Liver (tissue), 9 donors: ENCODE results near the gene KDELR3. TPM values are rescaled to one million over a fixed set of nuclear protein-coding genes. Genes with fewer than 3 reads are reported as not detected.

Source experiments
- DNase-seq: peaks from one replicate; pipeline ENCODE4 v3.0.0-alpha.2; 2017; ENCODE audit warnings: low spot score
- H3K27ac ChIP-seq, 2 donors: one replicate each; pipeline ENCODE4 v1.7.0; 2013; ENCODE audit warnings: inconsistent platforms in 2 of 2, low read length in 2 of 2, control low read depth in 1 of 2, low read depth in 1 of 2, mild to moderate bottlenecking in 1 of 2
- H3K27me3 ChIP-seq, 4 donors: one replicate each; pipeline versions ENCODE4 v1.6.1 to v1.7.0; 2013; ENCODE audit warnings: low read length in 3 of 4, inconsistent platforms in 1 of 4, mild to moderate bottlenecking in 1 of 4, moderate library complexity in 1 of 4; ENCODE audit not compliant: control insufficient read depth in 4 of 4, insufficient read depth in 4 of 4
- H3K36me3 ChIP-seq, 4 donors: one replicate each; pipeline versions ENCODE4 v1.6.1 to v1.7.0; 2013; ENCODE audit warnings: low read length in 3 of 4, mild to moderate bottlenecking in 3 of 4, low read depth in 1 of 4, moderate library complexity in 1 of 4; ENCODE audit not compliant: control insufficient read depth in 4 of 4, insufficient read depth in 3 of 4
- H3K4me1 ChIP-seq, 4 donors: one replicate each; pipeline versions ENCODE4 v1.6.1 to v1.7.0; 2013; ENCODE audit warnings: low read length in 3 of 4, mild to moderate bottlenecking in 3 of 4, moderate library complexity in 1 of 4; ENCODE audit not compliant: control insufficient read depth in 4 of 4, insufficient read depth in 4 of 4
- H3K4me3 ChIP-seq, 3 donors: one replicate each; pipeline versions ENCODE4 v1.6.1 to v1.7.0; 2013; ENCODE audit warnings: low read length in 3 of 3, control low read depth in 1 of 3, low read depth in 1 of 3, mild to moderate bottlenecking in 1 of 3
- H3K9ac ChIP-seq, 2 donors: one replicate each; pipeline ENCODE4 v1.7.0; 2013; ENCODE audit warnings: low read length in 2 of 2, mild to moderate bottlenecking in 2 of 2, moderate library complexity in 2 of 2, control low read depth in 1 of 2, low read depth in 1 of 2
- H3K9me3 ChIP-seq, 4 donors: one replicate each; pipeline versions ENCODE4 v1.6.1 to v1.7.0; 2013; ENCODE audit warnings: low read length in 3 of 4; ENCODE audit not compliant: control insufficient read depth in 4 of 4
- EGR1 ChIP-seq, 2 donors: IDR thresholded peaks; 2 replicates each; pipeline ENCODE4 v1.6.1; 2016 to 2018; ENCODE audit warnings: antibody characterized with exemption in 2 of 2, low read depth in 2 of 2
- FOXA2 ChIP-seq: IDR thresholded peaks from 2 replicates; pipeline ENCODE4 v1.6.1; 2016; ENCODE audit warnings: antibody characterized with exemption
- GABPA ChIP-seq, 2 donors: IDR thresholded peaks in 1 of 2; conservative IDR thresholded peaks in 1 of 2; 2 replicates each; pipeline ENCODE4 v1.6.1; 2016; ENCODE audit warnings: antibody characterized with exemption in 2 of 2, mild to moderate bottlenecking in 1 of 2, moderate library complexity in 1 of 2
- HNF4A ChIP-seq, 2 donors: conservative IDR thresholded peaks; 2 replicates each; pipeline ENCODE4 v1.6.1; 2016; ENCODE audit warnings: antibody characterized with exemption in 2 of 2, mild to moderate bottlenecking in 2 of 2
- HNF4G ChIP-seq: IDR thresholded peaks from 2 replicates; pipeline ENCODE4 v1.6.1; 2016; ENCODE audit warnings: antibody characterized with exemption
- JUND ChIP-seq, 2 donors: IDR thresholded peaks; 2 replicates each; pipeline ENCODE4 v1.6.1; 2016; ENCODE audit warnings: antibody characterized with exemption in 2 of 2
- NR2F2 ChIP-seq: IDR thresholded peaks from 2 replicates; pipeline ENCODE4 v1.6.1; 2016; ENCODE audit warnings: antibody characterized with exemption
- RXRA ChIP-seq, 2 donors: IDR thresholded peaks; 2 replicates each; pipeline ENCODE4 v1.6.1; 2017 to 2018; ENCODE audit warnings: antibody characterized with exemption in 2 of 2, mild to moderate bottlenecking in 1 of 2
- TAF1 ChIP-seq: conservative IDR thresholded peaks from 2 replicates; pipeline ENCODE4 v1.6.1; 2016; ENCODE audit warnings: antibody characterized with exemption, mild to moderate bottlenecking
- YY1 ChIP-seq: IDR thresholded peaks from 2 replicates; pipeline ENCODE4 v1.6.1; 2016; ENCODE audit warnings: antibody characterized with exemption, mild to moderate bottlenecking
- WGBS: extraction: QIAGEN DNeasy Blood & Tissue Kit; methylation state at CpG from one replicate; pipeline ENCODE4 v1.1.7; 2013; 5-methylcytosine and 5-hydroxymethylcytosine counted together
- polyA plus RNA-seq, 2 donors: library from polyadenylated mRNA; stranded (reverse) in 1 of 2; unstranded in 1 of 2; fragments of 200-250 nt in 1 of 2; fragments of >200 nt in 1 of 2; fragmentation: Nextera tagmentation in 1 of 2; extraction: Ambion mirVana in 1 of 2; gene quantifications; one replicate each; pipeline versions ENCODE4 v1.2.1 to v1.2.3, GENCODE V29; 2013 to 2015
- total RNA-seq, 2 donors: library from RNA; depleted of rRNA; stranded (reverse); fragments of >200 nt; gene quantifications; one replicate each; pipeline ENCODE4 v1.2.3, GENCODE V29; 2014
- TF ChIP-seq, protein P1 (sequence below): IDR thresholded peaks from 2 replicates; pipeline ENCODE4 v1.6.1; 2016; ENCODE audit warnings: antibody characterized with exemption
- TF ChIP-seq, protein P2 (sequence below): IDR thresholded peaks from 2 replicates; pipeline ENCODE4 v1.6.1; 2016; ENCODE audit warnings: antibody characterized with exemption
- TF ChIP-seq, protein P3 (sequence below): fragments of 150-350 bp; IDR thresholded peaks from 2 replicates; pipeline ENCODE4 v1.5.1; 2017; ENCODE audit warnings: improper control_type of control experiment, low read depth, low read length; ENCODE audit not compliant: missing input control
- TF ChIP-seq, protein P4 (sequence below): IDR thresholded peaks from 2 replicates; pipeline ENCODE4 v1.6.1; 2016; ENCODE audit warnings: antibody characterized with exemption
- donor health status: healthy.
- donor health status: healthy.
- donor health status: healthy.
- donor health status: healthy.
- donor health status: healthy.

Gene KDELR3
- total and polyA plus RNA-seq, 4 donors: 3.5 to 12.8 (median 9.5) TPM

DNA sequence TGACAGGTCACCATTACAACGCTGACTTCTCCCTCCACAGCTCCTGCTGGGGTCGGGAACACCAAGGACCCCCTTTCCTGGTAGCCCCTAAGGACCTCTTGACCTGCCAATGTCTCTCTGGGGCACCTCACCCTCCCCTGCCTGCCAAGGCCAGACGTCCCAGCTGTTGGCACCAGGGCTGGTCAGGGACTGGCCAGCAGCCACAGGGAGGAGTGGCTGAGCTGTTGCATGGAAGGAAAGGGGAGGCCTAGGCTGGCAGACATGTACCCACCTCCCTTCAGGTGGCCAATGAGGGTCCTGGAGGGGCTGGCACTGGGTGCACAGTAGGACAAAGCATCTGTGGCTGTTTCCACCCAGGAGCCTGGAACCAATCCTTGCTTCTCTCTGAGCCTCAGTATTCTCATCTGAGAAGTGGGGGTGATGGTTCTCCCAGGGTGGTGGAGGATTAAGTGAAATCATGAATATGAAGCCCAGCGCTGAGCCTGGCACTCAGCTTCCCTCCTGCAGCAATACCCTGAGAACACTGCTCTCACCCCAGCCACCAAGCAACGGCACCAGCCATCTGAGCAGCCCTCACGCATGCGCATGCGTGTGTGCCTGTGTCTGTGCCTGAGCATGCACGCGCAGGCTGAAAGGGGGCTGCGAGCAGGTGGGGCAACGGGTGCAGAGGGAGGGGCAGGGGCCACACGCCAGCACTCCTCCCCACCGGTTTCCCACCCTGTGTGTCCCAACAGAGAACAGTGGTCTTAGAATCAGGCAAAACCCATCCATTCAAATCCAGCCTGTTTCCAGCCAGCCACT lies 18.8 kb upstream of the KDELR3 start (continued):
- TF ChIP-seq, protein P1, sequence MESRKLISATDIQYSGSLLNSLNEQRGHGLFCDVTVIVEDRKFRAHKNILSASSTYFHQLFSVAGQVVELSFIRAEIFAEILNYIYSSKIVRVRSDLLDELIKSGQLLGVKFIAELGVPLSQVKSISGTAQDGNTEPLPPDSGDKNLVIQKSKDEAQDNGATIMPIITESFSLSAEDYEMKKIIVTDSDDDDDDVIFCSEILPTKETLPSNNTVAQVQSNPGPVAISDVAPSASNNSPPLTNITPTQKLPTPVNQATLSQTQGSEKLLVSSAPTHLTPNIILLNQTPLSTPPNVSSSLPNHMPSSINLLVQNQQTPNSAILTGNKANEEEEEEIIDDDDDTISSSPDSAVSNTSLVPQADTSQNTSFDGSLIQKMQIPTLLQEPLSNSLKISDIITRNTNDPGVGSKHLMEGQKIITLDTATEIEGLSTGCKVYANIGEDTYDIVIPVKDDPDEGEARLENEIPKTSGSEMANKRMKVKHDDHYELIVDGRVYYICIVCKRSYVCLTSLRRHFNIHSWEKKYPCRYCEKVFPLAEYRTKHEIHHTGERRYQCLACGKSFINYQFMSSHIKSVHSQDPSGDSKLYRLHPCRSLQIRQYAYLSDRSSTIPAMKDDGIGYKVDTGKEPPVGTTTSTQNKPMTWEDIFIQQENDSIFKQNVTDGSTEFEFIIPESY: no peak
- TF ChIP-seq TAF1 (no peak), NR2F2 (no peak)

DNA sequence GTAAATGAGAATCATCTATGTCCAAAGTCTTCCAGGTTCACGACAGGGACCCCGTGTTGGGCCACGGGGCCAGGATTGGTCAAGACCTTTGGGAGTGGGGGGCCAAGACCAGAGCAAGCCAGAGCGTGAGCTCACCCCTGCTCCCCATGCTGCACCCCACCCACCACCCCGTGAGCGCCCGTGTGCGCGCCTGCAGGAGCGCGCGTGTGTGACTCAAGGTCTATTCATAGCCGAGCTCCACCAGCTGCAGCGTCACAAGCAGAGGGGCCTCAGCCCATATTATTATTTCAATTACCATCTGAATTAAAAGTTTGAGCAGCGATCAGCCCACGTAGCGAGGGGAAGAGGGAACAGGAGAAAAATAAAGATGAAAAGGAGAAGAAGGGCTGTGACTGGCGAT lies 18.1 kb upstream of the KDELR3 start:
- H3K36me3 ChIP-seq: no peaks in the 10 kb centered on the region
- DNase-seq: no peak

More for the DNA sequence above, 18.1 kb upstream of the KDELR3 start:
- H3K9ac ChIP-seq: no peak overlapping the region
- H3K9me3 ChIP-seq: no peaks in the 10 kb centered on the region
- 78% methylated on average over 18 of the region's 18 CpGs for WGBS
- H3K4me3 ChIP-seq: no peak overlapping the region
- peaks cover 0 to 5% (median 2%) of the 10 kb centered on the region in 4 donors for H3K27me3 ChIP-seq
- TF ChIP-seq, protein P2, sequence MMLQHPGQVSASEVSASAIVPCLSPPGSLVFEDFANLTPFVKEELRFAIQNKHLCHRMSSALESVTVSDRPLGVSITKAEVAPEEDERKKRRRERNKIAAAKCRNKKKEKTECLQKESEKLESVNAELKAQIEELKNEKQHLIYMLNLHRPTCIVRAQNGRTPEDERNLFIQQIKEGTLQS: no peak
- no peak for TF ChIP-seq JUND (IDR thresholded peaks at IDR 0.05)
- no peak for TF ChIP-seq EGR1 (IDR thresholded peaks at IDR 0.05; ENCODE audit: low read depth in 2 of 2)
- TF ChIP-seq NR2F2: no peak
- TF ChIP-seq, protein P1: no peak
- no peak for TF ChIP-seq FOXA2
- TF ChIP-seq, protein P3, sequence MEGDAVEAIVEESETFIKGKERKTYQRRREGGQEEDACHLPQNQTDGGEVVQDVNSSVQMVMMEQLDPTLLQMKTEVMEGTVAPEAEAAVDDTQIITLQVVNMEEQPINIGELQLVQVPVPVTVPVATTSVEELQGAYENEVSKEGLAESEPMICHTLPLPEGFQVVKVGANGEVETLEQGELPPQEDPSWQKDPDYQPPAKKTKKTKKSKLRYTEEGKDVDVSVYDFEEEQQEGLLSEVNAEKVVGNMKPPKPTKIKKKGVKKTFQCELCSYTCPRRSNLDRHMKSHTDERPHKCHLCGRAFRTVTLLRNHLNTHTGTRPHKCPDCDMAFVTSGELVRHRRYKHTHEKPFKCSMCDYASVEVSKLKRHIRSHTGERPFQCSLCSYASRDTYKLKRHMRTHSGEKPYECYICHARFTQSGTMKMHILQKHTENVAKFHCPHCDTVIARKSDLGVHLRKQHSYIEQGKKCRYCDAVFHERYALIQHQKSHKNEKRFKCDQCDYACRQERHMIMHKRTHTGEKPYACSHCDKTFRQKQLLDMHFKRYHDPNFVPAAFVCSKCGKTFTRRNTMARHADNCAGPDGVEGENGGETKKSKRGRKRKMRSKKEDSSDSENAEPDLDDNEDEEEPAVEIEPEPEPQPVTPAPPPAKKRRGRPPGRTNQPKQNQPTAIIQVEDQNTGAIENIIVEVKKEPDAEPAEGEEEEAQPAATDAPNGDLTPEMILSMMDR: no peak
- TF ChIP-seq HNF4A (conservative IDR thresholded peaks at IDR 0.05): no peak
- TF ChIP-seq GABPA (IDR thresholded peaks at IDR 0.05 in 1 of 2, conservative IDR thresholded peaks at IDR 0.05 in 1 of 2): no peak
- TF ChIP-seq, protein P4, sequence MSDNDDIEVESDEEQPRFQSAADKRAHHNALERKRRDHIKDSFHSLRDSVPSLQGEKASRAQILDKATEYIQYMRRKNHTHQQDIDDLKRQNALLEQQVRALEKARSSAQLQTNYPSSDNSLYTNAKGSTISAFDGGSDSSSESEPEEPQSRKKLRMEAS: no peak
- no peak for TF ChIP-seq HNF4G
- TF ChIP-seq TAF1: no peak
- no peak for TF ChIP-seq YY1
- TF ChIP-seq RXRA (IDR thresholded peaks at IDR 0.05): no peak
- H3K27ac ChIP-seq: no peak overlapping the region
- peaks cover 0 to 5% (median 5%) of the 10 kb centered on the region in 4 donors for H3K4me1 ChIP-seq
